GM19043 (cell line): ENCODE data around the gene PDIA3.
"Not testable (repeated sequence)": the region's sequence is repeated elsewhere in the genome, so short reads cannot be mapped to it uniquely, and the experiment has no call there.

Source experiments
- ATAC-seq: cut with Tn5 transposase; IDR thresholded peaks from one replicate; pipeline ENCODE4 v1.9.1; 2021; ENCODE audit warnings: low read depth; ENCODE audit not compliant: unreplicated experiment

Gene PDIA3

GRCh38 chr15:43746245-43746902, at the start of gene PDIA3:
Gene PDIA3, plus strand, starts transcription at chr15:43746438. Its CDS starts 102 bp downstream, at chr15:43746540.
- ATAC-seq, result peak; percentile 58

- no peak for ATAC-seq
Observed at GRCh38 chr15:43702174-43702573, 44.1 kb upstream of the PDIA3 start.

GRCh38 chr15:43702701-43703424, 43.4 kb upstream of the PDIA3 start:
- no peak for ATAC-seq

DNA sequence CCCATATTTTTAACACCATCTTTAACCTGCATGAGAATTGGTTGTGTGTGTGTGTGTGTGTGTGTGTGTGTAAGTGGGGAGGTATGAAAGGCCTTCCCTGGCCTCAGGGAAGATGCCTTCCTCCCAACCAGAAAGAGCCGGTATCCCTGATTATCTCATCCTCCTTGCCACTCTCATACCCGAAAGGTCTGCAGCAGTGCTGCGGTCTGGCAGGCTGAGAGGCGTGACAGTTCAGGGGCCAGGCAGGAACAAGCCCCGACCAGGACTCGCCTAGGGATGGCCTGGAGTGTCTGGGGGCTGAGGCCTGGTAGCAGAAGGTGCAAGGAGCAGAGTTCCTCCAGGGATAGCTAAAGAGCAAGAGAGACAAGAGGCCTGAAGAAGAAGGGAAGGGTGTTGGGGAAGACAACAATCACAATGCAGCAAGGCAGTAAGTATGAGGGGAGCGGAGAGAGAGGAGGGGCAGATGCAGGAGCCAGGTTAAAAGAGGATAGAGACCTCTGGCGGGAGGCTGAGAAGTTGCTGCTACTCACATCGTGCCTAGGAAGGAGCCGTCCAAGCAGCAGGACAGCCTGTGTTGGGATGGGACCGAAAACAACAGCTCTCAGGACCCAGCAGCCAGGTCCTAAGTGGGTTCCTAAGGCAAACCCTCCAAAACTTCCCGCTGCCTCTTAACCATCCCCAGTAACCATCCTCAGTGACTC, 35.7 kb upstream of the PDIA3 start:
- not testable (repeated sequence) for ATAC-seq

- ATAC-seq, result no peak
Observed at GRCh38 chr15:43723151-43723550, 23.1 kb upstream of the PDIA3 start.

DNA sequence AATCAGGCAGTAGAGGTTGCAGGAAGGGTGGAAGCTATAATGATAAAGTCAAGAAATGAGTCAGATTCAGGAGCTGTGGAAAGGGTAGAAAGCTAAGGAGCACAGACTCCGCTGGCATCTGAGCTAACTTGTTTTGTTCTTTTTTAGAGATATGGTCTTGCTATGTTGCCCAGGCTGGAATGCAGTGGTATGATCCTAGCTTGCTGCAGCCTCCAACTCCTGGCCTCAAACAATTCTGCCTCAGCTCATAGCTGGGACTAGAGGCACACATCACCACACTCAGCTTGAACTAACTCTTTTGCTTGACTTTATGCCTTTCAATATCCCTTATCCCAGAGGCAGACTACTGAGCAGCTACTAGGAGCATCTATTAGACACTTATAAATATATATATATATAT, 19.9 kb upstream of the PDIA3 start:
- ATAC-seq, result not testable (repeated sequence)

- ATAC-seq, result not testable (repeated sequence)
Observed at GRCh38 chr15:43728053-43728725, 18.0 kb upstream of the PDIA3 start.

- no peak for ATAC-seq
Observed at GRCh38 chr15:43735416-43735815, 10.8 kb upstream of the PDIA3 start.

DNA sequence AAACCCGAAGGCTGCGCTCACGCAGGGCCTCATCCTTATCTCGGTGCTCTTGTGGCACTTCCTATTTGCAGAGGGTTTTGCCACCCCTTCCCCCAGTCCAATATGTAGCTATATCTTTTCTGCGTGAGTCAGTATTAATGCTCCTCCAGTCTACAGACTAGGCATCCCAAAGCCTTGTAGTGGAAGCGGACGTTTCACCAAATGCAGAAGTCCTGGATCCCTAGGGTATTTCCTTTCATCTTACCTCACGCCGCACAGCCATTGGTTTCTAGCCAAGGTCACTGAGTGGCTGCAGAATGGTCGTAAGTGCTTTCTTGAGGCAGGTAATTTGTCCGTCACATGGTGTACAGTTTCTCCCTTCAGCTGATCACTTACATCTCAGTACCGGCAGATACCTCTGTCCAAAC, 668 bp downstream of the PDIA3 start:
- ATAC-seq, result peak; percentile 9

- ATAC-seq, result no peak
Observed at GRCh38 chr15:43748376-43748775, 2.1 kb downstream of the PDIA3 start.

GRCh38 chr15:43749690-43750345, 3.6 kb downstream of the PDIA3 start:
- ATAC-seq, result peak; percentile 48

DNA sequence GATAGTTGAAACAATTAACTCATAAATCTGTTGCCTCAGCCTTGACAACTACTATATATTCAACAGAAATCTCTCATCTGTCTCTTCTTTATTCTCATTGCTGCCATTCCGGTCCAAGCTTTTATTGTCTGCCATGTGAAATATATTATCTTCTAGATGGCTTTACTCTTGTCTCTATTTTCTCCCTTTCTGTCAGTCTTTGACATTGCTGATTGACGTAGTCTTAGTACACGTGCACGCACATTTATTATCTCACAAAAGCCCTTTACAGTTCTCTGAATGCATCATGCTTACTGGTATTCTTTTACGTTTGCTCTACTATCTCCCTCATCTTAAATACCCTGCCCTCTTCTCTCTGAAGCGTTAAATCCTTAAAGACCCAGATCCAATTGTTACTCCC, 5.6 kb downstream of the PDIA3 start:
- no peak for ATAC-seq

GRCh38 chr15:43762824-43763223, 16.6 kb downstream of the PDIA3 start:
- no peak for ATAC-seq

DNA sequence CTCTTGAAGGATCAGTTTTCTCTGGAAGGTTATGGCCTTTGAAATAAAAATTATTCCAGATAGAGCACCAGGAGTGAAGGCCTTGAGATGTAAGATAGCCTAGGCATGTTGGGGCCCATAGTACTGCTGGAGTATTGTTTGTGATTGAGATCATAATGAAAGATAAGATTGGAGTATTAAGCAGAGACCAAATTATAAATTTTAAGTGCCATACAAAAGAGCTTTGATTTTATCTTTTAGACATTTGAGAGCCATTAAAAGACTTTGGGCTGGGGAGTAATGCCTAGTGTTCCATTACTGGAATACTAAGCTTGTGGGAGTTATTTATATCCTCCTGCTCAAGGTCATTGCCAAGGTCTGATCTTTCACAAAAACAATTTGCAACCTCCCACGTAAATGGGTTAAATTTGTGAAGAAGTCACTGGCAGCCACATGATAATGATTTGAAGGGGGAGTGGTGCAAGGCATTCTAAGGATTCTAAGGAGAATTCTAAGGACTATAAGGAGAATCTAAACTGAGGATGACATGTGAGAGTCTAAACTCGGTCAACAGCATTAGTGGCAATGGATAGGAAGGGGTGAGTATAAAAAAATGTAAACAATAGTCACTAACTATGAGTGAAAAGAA, 17.7 kb downstream of the PDIA3 start:
- no peak for ATAC-seq

DNA sequence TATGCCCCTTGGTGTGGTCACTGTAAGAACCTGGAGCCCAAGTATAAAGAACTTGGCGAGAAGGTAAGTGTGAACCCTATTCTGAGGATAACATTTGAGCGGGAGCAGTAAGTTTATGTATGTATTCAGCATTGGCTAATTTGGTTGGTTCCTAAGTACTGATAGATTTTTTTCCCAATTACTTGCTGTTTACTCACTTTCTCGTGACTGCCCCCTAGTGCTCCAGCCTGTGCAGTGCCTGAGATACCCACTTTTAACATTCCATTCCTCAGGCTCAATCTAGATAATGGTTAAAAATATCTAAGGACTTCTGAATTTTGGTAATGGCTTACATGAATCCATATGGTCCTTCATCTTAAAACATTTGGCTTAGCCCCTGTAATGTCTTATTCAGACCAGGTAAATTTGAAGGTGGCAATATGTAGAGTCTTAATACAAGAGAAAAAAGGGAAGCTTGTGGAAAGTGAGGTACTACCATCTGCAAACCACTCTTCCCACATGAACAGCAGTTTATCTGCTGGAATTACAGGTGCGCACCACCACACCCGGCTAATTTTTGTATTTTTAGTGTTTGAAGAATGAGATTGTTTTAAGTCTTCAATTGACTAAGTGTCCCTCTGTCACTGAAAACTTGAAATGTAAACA, 23.5 kb downstream of the PDIA3 start:
- ATAC-seq, result no peak

DNA sequence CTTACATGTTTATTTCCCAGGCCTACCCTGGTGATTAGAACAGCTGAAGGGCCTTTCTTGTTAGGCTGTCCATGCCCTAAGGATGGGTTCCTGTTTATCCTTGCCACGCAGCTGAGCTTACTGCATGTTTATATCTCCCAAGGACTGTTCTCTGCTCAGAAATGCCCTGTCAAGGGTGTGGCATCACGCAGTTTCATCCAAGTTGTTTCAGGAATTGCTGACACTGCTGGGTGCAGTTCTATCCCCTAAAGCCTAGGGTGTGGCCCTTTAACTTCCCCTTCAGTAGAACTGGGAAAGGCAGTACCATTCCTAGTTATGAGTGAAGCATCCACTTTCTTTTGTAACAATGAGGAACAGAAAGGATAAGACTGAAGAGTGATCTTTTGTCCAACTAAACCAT, 25.6 kb downstream of the PDIA3 start:
- ATAC-seq, result no peak

- ATAC-seq, result no peak
Observed at GRCh38 chr15:43772624-43773023, 26.4 kb downstream of the PDIA3 start.

DNA sequence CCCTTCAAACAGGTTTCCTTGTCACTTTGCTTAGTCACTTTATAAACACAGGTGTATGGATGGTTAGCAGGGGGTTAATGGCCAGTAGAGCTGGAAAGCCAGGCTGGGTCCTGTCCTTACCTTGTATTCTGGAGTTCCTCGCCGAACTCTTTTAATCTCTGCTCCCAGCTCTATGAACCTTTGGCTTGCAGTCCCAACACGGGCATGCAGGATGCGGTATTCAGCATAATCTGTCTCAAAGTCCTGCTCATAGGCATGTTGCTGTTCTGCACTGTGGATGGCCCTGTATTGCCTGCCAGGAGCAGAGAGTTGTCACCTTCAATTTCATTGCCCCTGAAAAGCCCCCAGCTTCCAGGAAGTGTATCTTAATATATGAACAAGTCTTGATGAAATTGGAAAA, 27.8 kb downstream of the PDIA3 start:
- no peak for ATAC-seq

DNA sequence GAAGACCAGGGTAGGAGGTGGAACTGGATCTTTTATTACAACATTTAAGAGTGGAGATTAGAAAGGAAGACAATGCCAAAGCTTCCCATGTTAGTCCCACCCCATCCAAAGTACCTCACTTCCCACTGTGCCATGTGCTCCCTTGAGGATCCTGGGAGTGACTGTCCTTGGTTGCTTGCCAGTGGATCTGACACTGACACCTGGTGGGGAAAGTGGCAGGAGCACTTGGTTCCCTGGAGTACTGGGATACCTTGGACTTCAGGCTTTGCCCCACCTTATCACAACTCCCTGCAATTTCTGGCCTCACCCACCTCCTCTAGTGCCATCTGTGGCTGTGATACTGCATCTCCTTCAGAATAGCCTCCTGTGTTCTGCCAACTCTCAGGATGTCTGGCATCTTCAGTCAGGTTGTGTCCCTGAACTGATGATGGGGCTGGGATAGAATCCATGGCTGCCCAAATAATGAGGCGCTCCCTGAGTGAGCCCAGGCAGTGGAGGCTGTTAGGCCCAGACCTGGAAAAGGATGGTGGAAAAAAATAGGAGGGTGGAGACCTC, 29.2 kb downstream of the PDIA3 start:
- ATAC-seq, result no peak
